ENCODE data around the gene SYNGR3. TPM values are rescaled to one million over a fixed set of nuclear protein-coding genes. Genes with fewer than 3 reads are reported as not detected.

Gene SYNGR3
- total and polyA plus RNA-seq, 2 of the 13 experiments (the other 11 are each of a cell fraction or from before 2014, with no cell fraction given) = 0.97 to 5.7 TPM

DNA sequence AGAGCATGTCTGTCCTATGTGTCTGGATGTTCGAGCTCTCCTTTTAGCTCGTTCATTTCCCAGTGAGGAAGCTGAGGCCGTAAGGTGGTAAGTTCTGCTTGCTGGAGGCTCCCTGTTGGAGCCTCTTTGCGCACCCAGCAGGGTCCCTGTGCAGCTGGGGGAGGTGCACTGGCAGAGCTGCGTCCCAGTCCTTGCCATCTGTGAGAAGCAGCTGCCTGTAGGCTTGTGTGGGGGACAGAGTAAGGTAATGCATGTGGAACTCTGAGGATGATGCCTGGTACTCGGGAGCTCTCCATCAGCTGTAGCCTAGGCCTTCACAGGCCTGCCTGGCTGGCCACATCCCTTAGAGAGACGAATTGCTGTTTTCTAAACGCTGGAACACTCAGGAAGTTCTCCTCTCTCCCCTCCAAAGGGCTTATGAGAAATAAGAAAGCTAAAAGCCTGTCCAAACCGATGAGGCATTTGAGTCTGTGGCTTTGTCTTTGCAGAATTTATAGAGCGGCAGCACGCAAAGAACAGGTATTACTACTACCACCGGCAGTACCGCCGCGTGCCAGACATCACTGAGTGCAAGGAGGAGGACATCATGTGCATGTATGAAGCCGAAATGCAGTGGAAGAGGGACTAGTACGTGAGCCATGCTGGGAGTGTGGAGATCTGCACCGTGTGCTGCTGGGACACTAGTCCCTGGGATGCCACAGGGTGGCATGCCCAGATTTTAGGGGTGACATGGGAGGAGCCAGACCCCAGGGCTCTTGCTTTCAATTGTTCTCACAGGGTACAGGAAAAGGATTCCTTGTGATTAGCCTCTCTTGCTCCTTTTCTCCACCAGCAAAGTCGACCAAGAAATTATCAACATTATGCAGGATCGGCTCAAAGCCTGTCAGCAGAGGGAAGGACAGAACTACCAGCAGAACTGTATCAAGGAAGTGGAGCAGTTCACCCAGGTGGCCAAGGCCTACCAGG is 28.8 kb upstream of the SYNGR3 start:
- H2AFZ ChIP-seq (ENCODE audit: low read length) = no peak overlapping the region
- H4K20me1 ChIP-seq (ENCODE audit: insufficient read depth, low read length) = peaks cover 34% of the 10 kb centered on the region
- FAIRE-seq (peak; percentile 18), DNase-seq (ENCODE audit: low spot score) (peak; percentile 53), ATAC-seq (peak; percentile 39)
- peaks cover 42% of the 10 kb centered on the region for H3K79me2 ChIP-seq (ENCODE audit: insufficient read depth, low read length)
- H3K9me3 ChIP-seq (ENCODE audit: low read length) = no peaks in the 10 kb centered on the region
- peaks cover 3 to 19% of the 10 kb centered on the region in 2 experiments; a peak in 3 of 5 replicates for H3K36me3 ChIP-seq (replicated peaks in 1 of 2; ENCODE audit: control insufficient read depth in 1 of 2, insufficient read depth in 2 of 2, low read length in 2 of 2)
- POLR2A ChIA-PET = interaction anchor here (0.6 to 7.4 kb wide), 9 partner anchors 10 to 194 kb away, joined by 3 to 139 read pairs (median 6); partner anchors contain the start of genes GFER, MSRB1, NUBP2 and SPSB3
- intact Hi-C loops (cut with micrococcal nuclease; ENCODE audit: unreplicated experiment) (no loop called here), in situ Hi-C loops (cut with HindIII; ENCODE audit: extremely low pct_ligation_motif_present, low pct_unique_long_range_greater_than_20kb) (no loop called here)
- H3K4me3 ChIP-seq (replicated peaks in 1 of 3; ENCODE audit: insufficient read depth in 1 of 3, low read depth in 2 of 3, low read length in 3 of 3) = peak overlapping the region; percentile 81 to 98 (median 94); a peak in 5 of 6 replicates
- H3K9ac ChIP-seq (ENCODE audit: insufficient read depth, low read depth, low read length) = peak overlapping the region; percentile 94
- 30% methylated on average over 17 of the region's 20 CpGs for WGBS (ENCODE audit: low lambda C conversion rate)
- TSS peak; percentile 12 for BruUV-seq (replicated peaks)
- CTCF ChIA-PET (ENCODE audit: low intra/inter-chr PET ratio, low total read pairs) = no interaction called here
- peak overlapping the region; percentile 80 for H3K27ac ChIP-seq (ENCODE audit: extremely low read length, insufficient read depth, low read length)
- no peaks in the 10 kb centered on the region; a peak in 1 of 5 replicates for H3K27me3 ChIP-seq (ENCODE audit: control insufficient read depth in 1 of 2, insufficient read depth in 2 of 2, low read length in 2 of 2)
- peaks cover 50% of the 10 kb centered on the region for H3K4me1 ChIP-seq (ENCODE audit: insufficient read depth, low read length)
- peak overlapping the region; percentile 75 for H3K4me2 ChIP-seq (ENCODE audit: low read depth, low read length)
- no peak for TF ChIP-seq ZNF33A (CRISPR knock-in tag; IDR thresholded peaks at IDR 0.05; ENCODE audit: borderline replicate concordance)
- TF ChIP-seq, protein P1, sequence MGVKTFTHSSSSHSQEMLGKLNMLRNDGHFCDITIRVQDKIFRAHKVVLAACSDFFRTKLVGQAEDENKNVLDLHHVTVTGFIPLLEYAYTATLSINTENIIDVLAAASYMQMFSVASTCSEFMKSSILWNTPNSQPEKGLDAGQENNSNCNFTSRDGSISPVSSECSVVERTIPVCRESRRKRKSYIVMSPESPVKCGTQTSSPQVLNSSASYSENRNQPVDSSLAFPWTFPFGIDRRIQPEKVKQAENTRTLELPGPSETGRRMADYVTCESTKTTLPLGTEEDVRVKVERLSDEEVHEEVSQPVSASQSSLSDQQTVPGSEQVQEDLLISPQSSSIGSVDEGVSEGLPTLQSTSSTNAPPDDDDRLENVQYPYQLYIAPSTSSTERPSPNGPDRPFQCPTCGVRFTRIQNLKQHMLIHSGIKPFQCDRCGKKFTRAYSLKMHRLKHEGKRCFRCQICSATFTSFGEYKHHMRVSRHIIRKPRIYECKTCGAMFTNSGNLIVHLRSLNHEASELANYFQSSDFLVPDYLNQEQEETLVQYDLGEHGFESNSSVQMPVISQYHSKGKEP (CRISPR knock-in tag; IDR thresholded peaks at IDR 0.05) = no peak
- TF ChIP-seq ZC3H13 (CRISPR knock-in tag; IDR thresholded peaks at IDR 0.05) = peak; percentile 72; the same call in 1 of the 2 replicates
- peak; percentile 12 for TF ChIP-seq SAP130 (CRISPR knock-in tag; IDR thresholded peaks at IDR 0.05; ENCODE audit: low read depth)
- TF ChIP-seq ZNF333 (CRISPR knock-in tag; IDR thresholded peaks at IDR 0.05; ENCODE audit: borderline replicate concordance) = no peak
- TF ChIP-seq KMT2A (CRISPR knock-in tag; IDR thresholded peaks at IDR 0.05) = no peak
- TF ChIP-seq, protein P2, sequence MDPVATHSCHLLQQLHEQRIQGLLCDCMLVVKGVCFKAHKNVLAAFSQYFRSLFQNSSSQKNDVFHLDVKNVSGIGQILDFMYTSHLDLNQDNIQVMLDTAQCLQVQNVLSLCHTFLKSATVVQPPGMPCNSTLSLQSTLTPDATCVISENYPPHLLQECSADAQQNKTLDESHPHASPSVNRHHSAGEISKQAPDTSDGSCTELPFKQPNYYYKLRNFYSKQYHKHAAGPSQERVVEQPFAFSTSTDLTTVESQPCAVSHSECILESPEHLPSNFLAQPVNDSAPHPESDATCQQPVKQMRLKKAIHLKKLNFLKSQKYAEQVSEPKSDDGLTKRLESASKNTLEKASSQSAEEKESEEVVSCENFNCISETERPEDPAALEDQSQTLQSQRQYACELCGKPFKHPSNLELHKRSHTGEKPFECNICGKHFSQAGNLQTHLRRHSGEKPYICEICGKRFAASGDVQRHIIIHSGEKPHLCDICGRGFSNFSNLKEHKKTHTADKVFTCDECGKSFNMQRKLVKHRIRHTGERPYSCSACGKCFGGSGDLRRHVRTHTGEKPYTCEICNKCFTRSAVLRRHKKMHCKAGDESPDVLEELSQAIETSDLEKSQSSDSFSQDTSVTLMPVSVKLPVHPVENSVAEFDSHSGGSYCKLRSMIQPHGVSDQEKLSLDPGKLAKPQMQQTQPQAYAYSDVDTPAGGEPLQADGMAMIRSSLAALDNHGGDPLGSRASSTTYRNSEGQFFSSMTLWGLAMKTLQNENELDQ (CRISPR knock-in tag; IDR thresholded peaks at IDR 0.05; ENCODE audit: borderline replicate concordance) = no peak
- TF ChIP-seq AHR (CRISPR knock-in tag; IDR thresholded peaks at IDR 0.05) = peak; percentile 35; the same call in 1 of the 2 replicates
- peak; percentile 15; the same call in 1 of the 2 replicates for TF ChIP-seq NCOA2 (CRISPR knock-in tag; IDR thresholded peaks at IDR 0.05)
- TF ChIP-seq, protein P3, sequence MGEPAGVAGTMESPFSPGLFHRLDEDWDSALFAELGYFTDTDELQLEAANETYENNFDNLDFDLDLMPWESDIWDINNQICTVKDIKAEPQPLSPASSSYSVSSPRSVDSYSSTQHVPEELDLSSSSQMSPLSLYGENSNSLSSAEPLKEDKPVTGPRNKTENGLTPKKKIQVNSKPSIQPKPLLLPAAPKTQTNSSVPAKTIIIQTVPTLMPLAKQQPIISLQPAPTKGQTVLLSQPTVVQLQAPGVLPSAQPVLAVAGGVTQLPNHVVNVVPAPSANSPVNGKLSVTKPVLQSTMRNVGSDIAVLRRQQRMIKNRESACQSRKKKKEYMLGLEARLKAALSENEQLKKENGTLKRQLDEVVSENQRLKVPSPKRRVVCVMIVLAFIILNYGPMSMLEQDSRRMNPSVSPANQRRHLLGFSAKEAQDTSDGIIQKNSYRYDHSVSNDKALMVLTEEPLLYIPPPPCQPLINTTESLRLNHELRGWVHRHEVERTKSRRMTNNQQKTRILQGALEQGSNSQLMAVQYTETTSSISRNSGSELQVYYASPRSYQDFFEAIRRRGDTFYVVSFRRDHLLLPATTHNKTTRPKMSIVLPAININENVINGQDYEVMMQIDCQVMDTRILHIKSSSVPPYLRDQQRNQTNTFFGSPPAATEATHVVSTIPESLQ (CRISPR knock-in tag; conservative IDR thresholded peaks at IDR 0.05) = no peak
- 0 out of 2 replicates have a peak, but pooled peaks have one; percentile 8 for TF ChIP-seq ZNF331 (CRISPR knock-in tag; IDR thresholded peaks at IDR 0.05)
- TF ChIP-seq SRY (CRISPR knock-in tag; IDR thresholded peaks at IDR 0.05) = peak; percentile 24; the same call in 1 of the 2 replicates
- TF ChIP-seq NONO (IDR thresholded peaks at IDR 0.05) = no peak
- TF ChIP-seq NONO (CRISPR knock-in tag; conservative IDR thresholded peaks at IDR 0.05) = peak; percentile 54; the same call in 1 of the 2 replicates
- TF ChIP-seq, protein P4, sequence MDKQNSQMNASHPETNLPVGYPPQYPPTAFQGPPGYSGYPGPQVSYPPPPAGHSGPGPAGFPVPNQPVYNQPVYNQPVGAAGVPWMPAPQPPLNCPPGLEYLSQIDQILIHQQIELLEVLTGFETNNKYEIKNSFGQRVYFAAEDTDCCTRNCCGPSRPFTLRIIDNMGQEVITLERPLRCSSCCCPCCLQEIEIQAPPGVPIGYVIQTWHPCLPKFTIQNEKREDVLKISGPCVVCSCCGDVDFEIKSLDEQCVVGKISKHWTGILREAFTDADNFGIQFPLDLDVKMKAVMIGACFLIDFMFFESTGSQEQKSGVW (CRISPR knock-in tag; IDR thresholded peaks at IDR 0.05; ENCODE audit: borderline replicate concordance) = 0 out of 2 replicates have a peak, but pooled peaks have one; percentile 4
- TF ChIP-seq SSRP1 (CRISPR knock-in tag; IDR thresholded peaks at IDR 0.05) = peak; percentile 90; the same call in 1 of the 2 replicates

Measured in HepG2 (cell line).